GM18502 (cell line): ENCODE results near the gene RTF2.
"Not testable (repeated sequence)": the region's sequence is repeated elsewhere in the genome, so short reads cannot be mapped to it uniquely, and the experiment has no call there.

Source experiments
- ATAC-seq: cut with Tn5 transposase; IDR thresholded peaks from one replicate; pipeline ENCODE4 v1.9.1; 2021; ENCODE audit warnings: mild to moderate bottlenecking; ENCODE audit not compliant: unreplicated experiment, poor library complexity

Gene RTF2

GRCh38 chr20:56469077-56469449 lies 636 bp downstream of the RTF2 start:
- no peak for ATAC-seq

- ATAC-seq, result no peak
Observed at GRCh38 chr20:56483970-56484369, 15.5 kb downstream of the RTF2 start.

- no peak for ATAC-seq
Observed at GRCh38 chr20:56487216-56487615, 18.8 kb downstream of the RTF2 start.

- no peak for ATAC-seq
Observed at GRCh38 chr20:56488566-56488965, 20.1 kb downstream of the RTF2 start.

GRCh38 chr20:56501116-56501515 lies 32.7 kb downstream of the RTF2 start:
- ATAC-seq, result no peak

- ATAC-seq, result no peak
Observed at GRCh38 chr20:56503916-56504315, 35.5 kb downstream of the RTF2 start.

GRCh38 chr20:56504373-56505005 lies 36.1 kb downstream of the RTF2 start:
- ATAC-seq, result no peak

- ATAC-seq, result no peak
Observed at GRCh38 chr20:56506103-56506502, 37.7 kb downstream of the RTF2 start.

GRCh38 chr20:56511926-56512325 lies 43.5 kb downstream of the RTF2 start:
- no peak for ATAC-seq

GRCh38 chr20:56513161-56514150 lies 45.0 kb downstream of the RTF2 start:
- no peak for ATAC-seq

- ATAC-seq, result no peak
Observed at GRCh38 chr20:56516631-56517030, 48.2 kb downstream of the RTF2 start.

- no peak for ATAC-seq
Observed at GRCh38 chr20:56517211-56517610, 48.8 kb downstream of the RTF2 start.

- no peak for ATAC-seq
Observed at GRCh38 chr20:56517641-56518040, 49.2 kb downstream of the RTF2 start.

GRCh38 chr20:56518126-56518525 lies 49.7 kb downstream of the RTF2 start:
- ATAC-seq, result no peak

GRCh38 chr20:56518721-56519398 lies 50.4 kb downstream of the RTF2 start:
- ATAC-seq, result no peak

GRCh38 chr20:56519551-56519950 lies 51.1 kb downstream of the RTF2 start:
- ATAC-seq, result no peak

- ATAC-seq, result no peak
Observed at GRCh38 chr20:56520180-56520579, 51.8 kb downstream of the RTF2 start.

- ATAC-seq, result not testable (repeated sequence)
Observed at GRCh38 chr20:56520746-56521354, 52.4 kb downstream of the RTF2 start.

GRCh38 chr20:56522311-56522710 lies 53.9 kb downstream of the RTF2 start:
- no peak for ATAC-seq

- ATAC-seq, result not testable (repeated sequence)
Observed at GRCh38 chr20:56524444-56524843, 56.0 kb downstream of the RTF2 start, which contains the start of gene FAM209A. FAM209A (plus strand) TSS chr20:56524744; CDS start chr20:56524809, 65 bp downstream.
